HEK293 (cell line): ENCODE results near the gene MANSC4.

Source experiments
- CTCF ChIA-PET: fragments of 350-600 bp; formaldehyde crosslinking; extraction: SDS; loops from one replicate; lab custom pipeline; 2021; ENCODE audit warnings: antibody characterized with exemption; lab: Yijun Ruan, JAX
- POLR2A ChIA-PET: fragments of 300-600 bp; formaldehyde crosslinking; extraction: SDS; loops from one replicate; lab custom pipeline; 2020; ENCODE audit warnings: antibody characterized with exemption, inconsistent platforms; lab: Yijun Ruan, JAX
- H3K27ac ChIP-seq: fragments of 200-500 bp; sonication (Bioruptor generic); 2 replicates; pipeline ENCODE4 v1.5.1; 2014; ENCODE audit warnings: low read depth, low read length, control low read depth, inconsistent platforms; ENCODE audit errors: extremely low read depth
- H3K36me3 ChIP-seq, 2 experiments: fragments of 200-500 bp in 1 of 2; sonication (Bioruptor generic) in 1 of 2; 1 replicate in 1 of 2; 2 replicates in 1 of 2; pipeline ENCODE4 v1.5.1; 2014 to 2017; ENCODE audit warnings: inconsistent platforms in 2 of 2, low read length in 2 of 2; ENCODE audit not compliant: control insufficient read depth in 2 of 2, insufficient read depth in 1 of 2
- H3K4me1 ChIP-seq: fragments of 200-500 bp; sonication (Bioruptor generic); 2 replicates; pipeline ENCODE4 v1.5.1; 2014; ENCODE audit warnings: mild to moderate bottlenecking, low read length, inconsistent platforms; ENCODE audit not compliant: control insufficient read depth, insufficient read depth
- H3K4me3 ChIP-seq: 2 replicates; pipeline ENCODE4 v1.5.1; 2011; ENCODE audit warnings: low read depth, mild to moderate bottlenecking, control low read depth, low read length, moderate library complexity
- H3K9me3 ChIP-seq: fragments of 200-500 bp; sonication (Bioruptor generic); 2 replicates; pipeline ENCODE4 v1.5.1; 2014; ENCODE audit warnings: low read depth, low read length, inconsistent platforms; ENCODE audit not compliant: control insufficient read depth, insufficient read depth
- HOXD13 ChIP-seq: sonication (generic); formaldehyde crosslinking; IDR thresholded peaks from 2 replicates; pipeline ENCODE4 v1.8.0; 2022; ENCODE audit warnings: missing genetic modification reagents, borderline replicate concordance
- PRDM1 ChIP-seq: fragments of 450-650 bp; formaldehyde crosslinking; IDR thresholded peaks from 2 replicates; pipeline ENCODE4; 2016; ENCODE audit warnings: missing biosample characterization, missing genetic modification characterization
- PRDM6 ChIP-seq: fragments of 450-650 bp; formaldehyde crosslinking; IDR thresholded peaks from 2 replicates; pipeline ENCODE4 v1.5.1; 2017; ENCODE audit warnings: missing biosample characterization, missing genetic modification characterization
- SCRT1 ChIP-seq: fragments of 450-650 bp; formaldehyde crosslinking; IDR thresholded peaks from 2 replicates; pipeline ENCODE4 v1.5.1; 2016; ENCODE audit warnings: missing biosample characterization, missing genetic modification characterization, borderline replicate concordance
- ZFP3 ChIP-seq: fragments of 450-650 bp; formaldehyde crosslinking; IDR thresholded peaks from 2 replicates; pipeline ENCODE4 v1.5.1; 2016; ENCODE audit warnings: low read depth, missing biosample characterization, missing genetic modification characterization
- ZNF121 ChIP-seq: fragments of 450-650 bp; formaldehyde crosslinking; IDR thresholded peaks from 2 replicates; pipeline ENCODE4 v1.5.1; 2016; ENCODE audit warnings: missing biosample characterization, missing genetic modification characterization
- ZNF148 ChIP-seq: fragments of 450-650 bp; formaldehyde crosslinking; IDR thresholded peaks from 2 replicates; pipeline ENCODE4 v1.5.0; 2017; ENCODE audit warnings: missing biosample characterization, missing genetic modification characterization, borderline replicate concordance
- ZNF169 ChIP-seq: fragments of 450-650 bp; formaldehyde crosslinking; IDR thresholded peaks from 2 replicates; pipeline ENCODE4 v1.5.1; 2016; ENCODE audit warnings: missing biosample characterization, missing genetic modification characterization
- ZNF18 ChIP-seq: fragments of 450-650 bp; formaldehyde crosslinking; IDR thresholded peaks from 2 replicates; pipeline ENCODE4 v1.5.1; 2016; ENCODE audit warnings: missing biosample characterization, missing genetic modification characterization
- ZNF184 ChIP-seq: fragments of 450-650 bp; IDR thresholded peaks from 2 replicates; pipeline ENCODE4 v1.5.1; 2018; ENCODE audit warnings: missing biosample characterization, mild to moderate bottlenecking, missing genetic modification characterization
- ZNF211 ChIP-seq: fragments of 450-650 bp; formaldehyde crosslinking; IDR thresholded peaks from 2 replicates; pipeline ENCODE4 v1.5.1; 2016; ENCODE audit warnings: low read depth, missing biosample characterization, missing genetic modification characterization
- ZNF350 ChIP-seq: fragments of 450-650 bp; formaldehyde crosslinking; IDR thresholded peaks from 2 replicates; pipeline ENCODE4 v1.5.0; 2017; ENCODE audit warnings: missing biosample characterization, mild to moderate bottlenecking, missing genetic modification characterization
- ZNF449 ChIP-seq: fragments of 450-650 bp; formaldehyde crosslinking; IDR thresholded peaks from 2 replicates; pipeline ENCODE4 v1.5.1; 2017; ENCODE audit warnings: missing biosample characterization, mild to moderate bottlenecking, missing genetic modification characterization, moderate library complexity
- ZNF654 ChIP-seq: fragments of 450-650 bp; formaldehyde crosslinking; IDR thresholded peaks from 2 replicates; pipeline ENCODE4 v1.5.1; 2016; ENCODE audit warnings: low read depth, missing biosample characterization, missing genetic modification characterization
- ZNF692 ChIP-seq: fragments of 450-650 bp; formaldehyde crosslinking; IDR thresholded peaks from 2 replicates; pipeline ENCODE4 v1.5.1; 2016; ENCODE audit warnings: missing biosample characterization, missing genetic modification characterization
- ZNF747 ChIP-seq: fragments of 450-650 bp; formaldehyde crosslinking; IDR thresholded peaks from 2 replicates; pipeline ENCODE4 v1.5.1; 2016; ENCODE audit warnings: missing biosample characterization, missing genetic modification characterization
- ZSCAN4 ChIP-seq: fragments of 450-650 bp; formaldehyde crosslinking; IDR thresholded peaks from 2 replicates; pipeline ENCODE4 v1.5.1; 2017; ENCODE audit warnings: missing biosample characterization, missing genetic modification characterization

The MANSC4 gene

GRCh38 chr12:27787559-27787958 is 7.5 kb upstream of the MANSC4 start:
- Histone ChIP-seq H3K36me3 (peaks cover 9 to 25% of the 10 kb centered on the region in 2 experiments), H3K4me3 (no peak overlapping the region), H3K4me1 (peaks cover under 1% of the 10 kb centered on the region; the same call in 1 of the 2 replicates), H3K27ac (no peak overlapping the region), H3K9me3 (no peaks in the 10 kb centered on the region)
- TF ChIP-seq HOXD13 (CRISPR knock-in tag) (no peak), ZNF449 (no peak), ZNF169 (tag by site-specific recombination) (no peak), ZNF692 (no peak), ZNF350 (tag by site-specific recombination) (no peak), ZNF184 (tag by site-specific recombination) (no peak), ZNF211 (tag by site-specific recombination) (no peak), SCRT1 (tag by site-specific recombination) (no peak), ZFP3 (tag by site-specific recombination) (no peak)
- CTCF ChIA-PET = interaction anchor here (0.6 to 1.5 kb wide), 2 partner anchors 14 to 34 kb away, joined by 3 read pairs; no protein-coding TSS in a partner anchor
- POLR2A ChIA-PET = no interaction called here

- H3K36me3 ChIP-seq = peaks cover 7 to 20% of the 10 kb centered on the region in 2 experiments
- H3K4me1 ChIP-seq = peaks cover 9% of the 10 kb centered on the region; the same call in 1 of the 2 replicates
- CTCF ChIA-PET = interaction anchor here (0.9 to 1.5 kb wide), 2 partner anchors 35 to 53 kb away, joined by 3 to 6 read pairs; no protein-coding TSS in a partner anchor
- H3K9me3 ChIP-seq = no peaks in the 10 kb centered on the region
- H3K27ac ChIP-seq = no peak overlapping the region
- POLR2A ChIA-PET = no interaction called here
- no peak overlapping the region for H3K4me3 ChIP-seq
- TF ChIP-seq ZFP3 (tag by site-specific recombination) = no peak
- TF ChIP-seq PRDM6 (tag by site-specific recombination) = peak; percentile 13; the same call in 1 of the 2 replicates
- TF ChIP-seq ZSCAN4 (tag by site-specific recombination) = no peak
Measured at GRCh38 chr12:27785882-27786570, 6.0 kb upstream of the MANSC4 start.

- no peaks in the 10 kb centered on the region for H3K9me3 ChIP-seq
- no peak overlapping the region for H3K27ac ChIP-seq
- ChIA-PET CTCF (interaction anchor here (0.6 kb wide), 1 partner anchor 325 kb away, joined by 3 read pairs; no protein-coding TSS in a partner anchor), POLR2A (no interaction called here)
- peaks cover 9% of the 10 kb centered on the region; the same call in 1 of the 2 replicates for H3K4me1 ChIP-seq
- no peak overlapping the region for H3K4me3 ChIP-seq
- peaks cover 7 to 12% of the 10 kb centered on the region in 2 experiments for H3K36me3 ChIP-seq
- no peak for TF ChIP-seq ZNF449
- TF ChIP-seq ZNF121 = no peak
- no peak for TF ChIP-seq ZNF184 (tag by site-specific recombination)
- no peak for TF ChIP-seq PRDM1
- TF ChIP-seq ZNF148 (tag by site-specific recombination) = no peak
- TF ChIP-seq ZNF18 (tag by site-specific recombination) = no peak
- TF ChIP-seq ZNF747 (tag by site-specific recombination) = no peak
- TF ChIP-seq ZNF654 (tag by site-specific recombination) = no peak
Measured at GRCh38 chr12:27782481-27782880, 2.4 kb upstream of the MANSC4 start.
